DND-41 (cell line): ENCODE data around the gene VAV2.

Experiments used
- ATAC-seq: fragments of 200-7000 bp; cut with Tn5 transposase; 3 replicates; pipeline ENCODE4 v1.9.1; 2021; ENCODE audit warnings: low read depth; ENCODE audit not compliant: insufficient read depth
- DNase-seq: peaks from one replicate; pipeline ENCODE4 v3.0.0-alpha.2; 2020
- H2AFZ ChIP-seq: 2 replicates; pipeline ENCODE4 v1.6.0; 2012; ENCODE audit warnings: low read depth, low read length
- H3K27ac ChIP-seq: 2 replicates; pipeline ENCODE4 v1.5.1; 2012; ENCODE audit warnings: low read length, inconsistent platforms
- H3K27me3 ChIP-seq: fragments of 200-600 bp; sonication (generic); 2 replicates; pipeline ENCODE4 v1.6.0; 2012; ENCODE audit warnings: low read length, mild to moderate bottlenecking, inconsistent platforms; ENCODE audit not compliant: insufficient read depth, poor library complexity
- H3K36me3 ChIP-seq: 2 replicates; pipeline ENCODE4 v1.5.1; 2012; ENCODE audit warnings: low read length, inconsistent platforms; ENCODE audit not compliant: insufficient read depth
- H3K4me1 ChIP-seq: 2 replicates; pipeline ENCODE4 v1.5.1; 2012; ENCODE audit warnings: mild to moderate bottlenecking, low read length; ENCODE audit not compliant: insufficient read depth
- H3K4me2 ChIP-seq: 2 replicates; pipeline ENCODE4 v1.6.0; 2012; ENCODE audit warnings: mild to moderate bottlenecking, moderate library complexity, low read length, inconsistent platforms; ENCODE audit not compliant: insufficient read depth
- H3K4me3 ChIP-seq, 2 experiments: fragments of 200-600 bp in 1 of 2; shearing (Covaris generic) in 1 of 2; 2 replicates each; pipeline ENCODE4 v1.5.1; 2012 to 2016; ENCODE audit warnings: inconsistent platforms in 2 of 2, low read length in 2 of 2, mild to moderate bottlenecking in 2 of 2, low read depth in 1 of 2, moderate library complexity in 1 of 2
- H3K79me2 ChIP-seq: 2 replicates; pipeline ENCODE4 v1.6.0; 2012; ENCODE audit warnings: low read length, inconsistent platforms; ENCODE audit not compliant: insufficient read depth
- H3K9ac ChIP-seq: 2 replicates; pipeline ENCODE4 v1.6.0; 2012; ENCODE audit warnings: low read depth, mild to moderate bottlenecking, inconsistent platforms, low read length, moderate library complexity
- H3K9me3 ChIP-seq: 2 replicates; pipeline ENCODE4 v1.5.1; 2012; ENCODE audit warnings: low read length, moderate library complexity, mild to moderate bottlenecking, inconsistent platforms; ENCODE audit not compliant: insufficient read depth, severe bottlenecking
- H4K20me1 ChIP-seq: 2 replicates; pipeline ENCODE4 v1.6.0; 2012; ENCODE audit warnings: low read length; ENCODE audit not compliant: insufficient read depth
- EZH2 ChIP-seq: IDR thresholded peaks from 3 replicates; pipeline ENCODE4 v1.6.1; 2012; ENCODE audit warnings: borderline replicate concordance, low read depth, mild to moderate bottlenecking, moderate library complexity, low read length, inconsistent platforms; ENCODE audit not compliant: severe bottlenecking
- TF ChIP-seq, protein P1 (sequence below): IDR thresholded peaks from 2 replicates; pipeline ENCODE4 v1.5.1; 2012; ENCODE audit warnings: borderline replicate concordance, low read length, moderate library complexity, mild to moderate bottlenecking; ENCODE audit not compliant: poor library complexity, severe bottlenecking; ENCODE audit errors: extremely low read depth

The VAV2 gene

DNA sequence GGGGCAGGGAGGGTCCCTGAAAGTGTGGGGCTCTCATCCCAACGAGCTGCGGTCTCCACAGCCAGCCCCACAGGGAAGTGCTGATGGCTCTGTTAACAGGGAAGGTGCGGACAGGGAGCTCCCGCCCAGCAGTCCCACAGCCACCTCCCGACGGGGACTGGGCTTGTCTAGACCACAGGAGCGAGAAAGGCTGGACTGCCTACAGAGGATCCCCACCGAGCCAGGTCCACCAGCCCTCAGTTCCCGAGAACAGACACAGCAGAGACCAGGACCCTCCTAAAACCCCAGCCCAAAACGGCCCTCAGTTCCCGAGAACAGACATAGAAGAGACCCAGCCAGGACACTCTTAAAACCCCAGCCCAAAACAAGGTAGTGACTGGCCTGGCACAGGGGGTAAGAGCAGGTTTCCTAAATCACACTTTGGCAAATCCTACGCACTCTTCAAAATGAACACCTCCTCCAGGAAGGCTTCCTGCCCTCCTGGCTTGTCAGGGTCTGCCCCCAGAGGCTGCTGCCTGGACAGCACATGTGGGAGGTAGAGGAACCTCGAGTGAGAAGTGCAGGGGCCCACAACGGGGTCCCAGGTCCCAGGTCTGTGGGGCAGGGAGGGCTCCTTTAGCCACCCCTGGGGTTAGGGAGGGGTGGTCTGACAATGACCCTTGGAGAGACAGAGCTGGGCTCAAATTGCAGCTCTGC lies 167.9 kb downstream of the VAV2 start:
- ATAC-seq (no peak), DNase-seq (no peak)
- no peak overlapping the region for H3K4me3 ChIP-seq
- no peak for TF ChIP-seq EZH2
- TF ChIP-seq, protein P1, sequence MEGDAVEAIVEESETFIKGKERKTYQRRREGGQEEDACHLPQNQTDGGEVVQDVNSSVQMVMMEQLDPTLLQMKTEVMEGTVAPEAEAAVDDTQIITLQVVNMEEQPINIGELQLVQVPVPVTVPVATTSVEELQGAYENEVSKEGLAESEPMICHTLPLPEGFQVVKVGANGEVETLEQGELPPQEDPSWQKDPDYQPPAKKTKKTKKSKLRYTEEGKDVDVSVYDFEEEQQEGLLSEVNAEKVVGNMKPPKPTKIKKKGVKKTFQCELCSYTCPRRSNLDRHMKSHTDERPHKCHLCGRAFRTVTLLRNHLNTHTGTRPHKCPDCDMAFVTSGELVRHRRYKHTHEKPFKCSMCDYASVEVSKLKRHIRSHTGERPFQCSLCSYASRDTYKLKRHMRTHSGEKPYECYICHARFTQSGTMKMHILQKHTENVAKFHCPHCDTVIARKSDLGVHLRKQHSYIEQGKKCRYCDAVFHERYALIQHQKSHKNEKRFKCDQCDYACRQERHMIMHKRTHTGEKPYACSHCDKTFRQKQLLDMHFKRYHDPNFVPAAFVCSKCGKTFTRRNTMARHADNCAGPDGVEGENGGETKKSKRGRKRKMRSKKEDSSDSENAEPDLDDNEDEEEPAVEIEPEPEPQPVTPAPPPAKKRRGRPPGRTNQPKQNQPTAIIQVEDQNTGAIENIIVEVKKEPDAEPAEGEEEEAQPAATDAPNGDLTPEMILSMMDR, result no peak
- no peaks in the 10 kb centered on the region for H3K4me1 ChIP-seq
- H3K36me3 ChIP-seq, result no peaks in the 10 kb centered on the region
- no peak overlapping the region for H3K27ac ChIP-seq
- H4K20me1 ChIP-seq, result no peaks in the 10 kb centered on the region; the same call in 1 of the 2 replicates
- H2AFZ ChIP-seq, result no peak overlapping the region
- H3K79me2 ChIP-seq, result no peaks in the 10 kb centered on the region
- H3K9ac ChIP-seq, result no peak overlapping the region
- H3K9me3 ChIP-seq, result no peaks in the 10 kb centered on the region
- H3K27me3 ChIP-seq, result no peaks in the 10 kb centered on the region
- H3K4me2 ChIP-seq, result no peak overlapping the region

DNA sequence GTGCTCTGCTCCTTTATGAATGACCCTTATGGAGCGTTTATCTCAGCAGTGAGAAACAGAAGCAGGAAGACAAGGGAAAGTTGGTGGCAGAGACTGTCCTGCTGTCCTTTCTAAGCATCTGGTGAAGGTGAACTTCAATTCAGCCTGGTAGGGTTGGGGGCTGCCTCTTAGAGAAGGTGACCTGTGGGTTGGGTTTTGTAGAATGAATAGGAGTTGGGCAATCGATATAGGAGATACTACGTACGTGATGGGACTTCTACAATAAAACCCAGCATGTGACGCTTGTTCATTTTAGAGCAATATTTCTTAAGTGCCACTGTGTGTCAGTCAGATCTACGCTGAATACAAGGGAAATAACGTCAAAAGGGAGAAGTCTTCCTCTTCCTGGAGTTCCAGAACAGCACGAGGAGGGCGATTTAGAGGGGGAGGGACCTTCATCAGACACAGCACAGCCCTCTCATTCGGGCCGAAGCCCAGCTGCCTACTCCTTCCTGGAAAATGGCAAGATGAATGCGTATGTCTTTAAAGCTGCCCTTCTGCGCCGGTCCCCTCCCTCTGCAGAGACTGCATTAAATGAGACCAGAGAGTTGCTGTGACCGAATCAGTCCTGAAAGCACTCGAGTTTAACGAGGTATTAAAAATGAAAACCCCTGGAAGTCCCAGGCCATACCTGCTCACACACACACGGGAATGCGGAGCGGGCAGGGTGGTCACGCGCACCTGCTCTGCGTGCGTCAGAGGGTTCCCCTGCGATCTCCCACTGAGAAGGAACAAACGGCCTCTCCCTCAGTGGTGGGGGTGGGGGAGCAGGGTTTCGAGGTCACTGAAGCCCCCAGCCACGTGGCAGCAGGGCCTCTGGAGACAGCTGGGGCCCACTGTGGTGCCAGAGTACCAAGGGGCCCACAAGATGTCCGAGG lies 168.7 kb downstream of the VAV2 start:
- Histone ChIP-seq H3K79me2 (no peaks in the 10 kb centered on the region), H3K27me3 (no peaks in the 10 kb centered on the region), H3K36me3 (no peaks in the 10 kb centered on the region), H2AFZ (no peak overlapping the region), H3K9me3 (no peaks in the 10 kb centered on the region), H3K4me1 (no peaks in the 10 kb centered on the region), H3K9ac (no peak overlapping the region), H3K27ac (no peak overlapping the region), H4K20me1 (no peaks in the 10 kb centered on the region; the same call in 1 of the 2 replicates), H3K4me3 (no peak overlapping the region), H3K4me2 (no peak overlapping the region)
- TF ChIP-seq EZH2, result no peak
- TF ChIP-seq, protein P1, result no peak
- no peak for ATAC-seq
- DNase-seq, result no peak

DNA sequence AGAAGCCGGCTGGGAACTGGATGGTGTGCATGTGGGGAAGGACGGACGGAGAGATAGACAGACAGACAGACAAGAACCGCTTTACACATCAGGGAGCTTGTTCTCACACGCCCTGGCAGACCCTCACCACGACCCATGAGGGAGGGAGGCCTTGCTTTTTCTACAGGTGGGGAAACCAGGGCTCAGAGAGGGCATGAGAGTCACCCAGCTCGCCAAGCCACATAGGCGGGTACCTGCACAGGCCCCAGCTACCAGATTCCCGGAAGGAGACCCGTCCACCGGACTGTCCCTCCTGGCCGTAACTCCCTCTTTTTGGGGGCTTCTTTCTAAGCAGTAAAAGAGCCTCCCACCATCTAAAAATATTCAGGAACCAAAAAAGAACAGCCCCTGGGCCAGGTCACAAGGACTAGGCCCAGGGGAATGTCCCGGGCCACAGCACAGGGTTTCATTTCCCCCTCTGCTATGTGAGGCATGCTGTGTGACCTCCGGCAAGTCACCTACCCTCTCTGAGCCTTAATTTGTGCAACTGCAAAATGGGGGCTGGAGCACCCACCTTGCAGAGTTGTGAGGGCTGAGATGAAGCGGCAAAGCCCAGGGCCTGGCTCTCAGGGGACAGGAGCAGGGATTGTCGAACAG lies 169.6 kb downstream of the VAV2 start:
- Histone ChIP-seq H3K4me2 (no peak overlapping the region), H3K79me2 (no peaks in the 10 kb centered on the region), H3K4me3 (no peak overlapping the region), H3K9ac (no peak overlapping the region), H3K36me3 (no peaks in the 10 kb centered on the region), H4K20me1 (no peaks in the 10 kb centered on the region; the same call in 1 of the 2 replicates), H3K9me3 (no peaks in the 10 kb centered on the region), H2AFZ (no peak overlapping the region), H3K27me3 (no peaks in the 10 kb centered on the region), H3K4me1 (no peaks in the 10 kb centered on the region), H3K27ac (no peak overlapping the region)
- DNase-seq (no peak), ATAC-seq (no peak)
- TF ChIP-seq, protein P1, result no peak
- TF ChIP-seq EZH2, result no peak
